Osteoblast (primary cell): ENCODE measurements around the gene SORL1. TPM values are rescaled to one million over a fixed set of nuclear protein-coding genes. Genes with fewer than 3 reads are reported as not detected.
A peak's percentile ranks its signal among the peaks of the same experiment; 100 is the strongest.

Source experiments
- DNase-seq: peaks from one replicate; pipeline ENCODE4 v3.0.0; 2011; ENCODE audit warnings: low spot score, mixed read lengths; ENCODE audit not compliant: insufficient read length; ENCODE audit errors: missing footprints
- H2AFZ ChIP-seq: 2 replicates; pipeline ENCODE4 v1.6.0; 2011; ENCODE audit warnings: mild to moderate bottlenecking, low read length
- H3K27ac ChIP-seq: 2 replicates; pipeline ENCODE4 v1.5.1; 2011; ENCODE audit warnings: mild to moderate bottlenecking, low read depth, low read length, moderate library complexity
- H3K27me3 ChIP-seq: 2 replicates; pipeline ENCODE4 v1.6.0; 2012; ENCODE audit warnings: mild to moderate bottlenecking, control low read depth, inconsistent platforms, low read length, moderate library complexity; ENCODE audit not compliant: insufficient read depth
- H3K36me3 ChIP-seq: 2 replicates; pipeline ENCODE4 v1.5.1; 2011; ENCODE audit warnings: mild to moderate bottlenecking, low read length, control low read depth, moderate library complexity; ENCODE audit not compliant: insufficient read depth
- H3K4me1 ChIP-seq: 2 replicates; pipeline ENCODE4 v1.5.1; 2011; ENCODE audit warnings: mild to moderate bottlenecking, low read length, control low read depth, moderate library complexity; ENCODE audit not compliant: insufficient read depth
- H3K4me2 ChIP-seq: 2 replicates; pipeline ENCODE4 v1.6.0; 2011; ENCODE audit warnings: mild to moderate bottlenecking, low read length; ENCODE audit not compliant: insufficient read depth
- H3K4me3 ChIP-seq: fragments of 200-600 bp; sonication (generic); 3 replicates; pipeline ENCODE4 v1.5.1; 2012; ENCODE audit warnings: mild to moderate bottlenecking, low read length, inconsistent platforms; ENCODE audit not compliant: insufficient read depth
- H3K79me2 ChIP-seq: 2 replicates; pipeline ENCODE4 v1.6.0; 2012; ENCODE audit warnings: mild to moderate bottlenecking, low read length, control low read depth, inconsistent platforms; ENCODE audit not compliant: insufficient read depth
- H3K9me3 ChIP-seq: 2 replicates; pipeline ENCODE4 v1.5.1; 2011; ENCODE audit warnings: low read depth, low read length, control low read depth
- H4K20me1 ChIP-seq: 2 replicates; pipeline ENCODE4 v1.6.0; 2012; ENCODE audit warnings: mild to moderate bottlenecking, low read length, control low read depth; ENCODE audit not compliant: insufficient read depth
- total RNA-seq: library from RNA; depleted of rRNA; stranded (reverse); fragments of >200 nt; gene quantifications from 2 replicates; pipeline ENCODE4 v1.2.3, GENCODE V29; 2012
- TF ChIP-seq, protein P1 (sequence below): IDR thresholded peaks from 2 replicates; pipeline ENCODE4 v1.5.1; 2011; ENCODE audit warnings: mild to moderate bottlenecking, low read depth, low read length, moderate library complexity; ENCODE audit errors: extremely low read depth

Gene SORL1
- total RNA-seq, 1 donor: 0.36 TPM

DNA sequence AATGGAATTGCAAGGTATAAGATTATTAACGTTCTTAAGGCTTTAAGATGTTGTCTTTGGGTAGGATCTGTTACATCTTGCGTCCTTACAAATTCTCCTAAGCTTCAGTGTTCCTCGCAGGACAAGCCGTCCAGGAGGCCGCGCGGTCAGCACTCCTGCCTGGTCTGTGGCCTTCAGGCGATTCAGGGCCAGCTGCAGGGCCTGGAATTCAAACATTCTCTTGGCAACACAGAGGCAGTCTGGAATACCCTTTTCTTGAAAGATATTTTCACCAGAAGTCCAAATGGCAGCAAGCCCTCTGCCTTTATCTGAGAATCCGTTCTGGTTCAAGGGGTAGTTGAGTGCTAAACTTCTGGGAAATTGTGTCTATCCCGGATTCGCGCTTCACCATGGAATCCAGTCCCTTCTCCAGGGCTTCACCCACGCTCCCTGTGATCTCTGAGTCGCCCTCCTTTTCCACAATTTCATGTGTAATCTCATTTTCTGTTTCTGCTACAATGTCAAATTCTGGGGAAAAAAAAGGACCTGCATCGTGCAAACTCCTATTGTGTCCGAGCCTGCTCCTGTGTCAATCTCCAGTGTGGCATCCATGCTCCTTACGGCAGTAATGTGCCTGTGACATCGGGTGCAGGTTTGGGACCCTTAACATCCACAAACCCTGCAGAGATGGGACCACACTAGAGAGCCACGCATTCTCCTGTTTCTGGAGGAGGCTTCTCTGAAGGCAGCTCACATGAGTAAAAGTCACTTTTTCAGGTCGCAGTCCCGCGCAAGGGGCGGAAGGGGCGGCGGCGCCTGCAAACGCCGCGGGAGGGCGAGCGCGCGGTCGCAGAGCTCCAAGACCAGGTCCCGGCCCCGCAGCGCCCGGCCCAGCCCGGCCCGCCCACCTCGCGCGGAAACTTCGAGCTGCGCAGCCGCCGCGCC is 25.4 kb upstream of the SORL1 start:
- DNase-seq: peak; percentile 67
- H3K4me1 ChIP-seq: no peaks in the 10 kb centered on the region
- no peaks in the 10 kb centered on the region for H3K79me2 ChIP-seq
- no peak overlapping the region for H2AFZ ChIP-seq
- H4K20me1 ChIP-seq: no peaks in the 10 kb centered on the region
- H3K4me3 ChIP-seq: no peak overlapping the region
- no peaks in the 10 kb centered on the region for H3K9me3 ChIP-seq
- no peaks in the 10 kb centered on the region for H3K36me3 ChIP-seq
- peaks cover 30% of the 10 kb centered on the region for H3K27me3 ChIP-seq
- H3K4me2 ChIP-seq: no peak overlapping the region
- H3K27ac ChIP-seq: no peak overlapping the region
- TF ChIP-seq, protein P1, sequence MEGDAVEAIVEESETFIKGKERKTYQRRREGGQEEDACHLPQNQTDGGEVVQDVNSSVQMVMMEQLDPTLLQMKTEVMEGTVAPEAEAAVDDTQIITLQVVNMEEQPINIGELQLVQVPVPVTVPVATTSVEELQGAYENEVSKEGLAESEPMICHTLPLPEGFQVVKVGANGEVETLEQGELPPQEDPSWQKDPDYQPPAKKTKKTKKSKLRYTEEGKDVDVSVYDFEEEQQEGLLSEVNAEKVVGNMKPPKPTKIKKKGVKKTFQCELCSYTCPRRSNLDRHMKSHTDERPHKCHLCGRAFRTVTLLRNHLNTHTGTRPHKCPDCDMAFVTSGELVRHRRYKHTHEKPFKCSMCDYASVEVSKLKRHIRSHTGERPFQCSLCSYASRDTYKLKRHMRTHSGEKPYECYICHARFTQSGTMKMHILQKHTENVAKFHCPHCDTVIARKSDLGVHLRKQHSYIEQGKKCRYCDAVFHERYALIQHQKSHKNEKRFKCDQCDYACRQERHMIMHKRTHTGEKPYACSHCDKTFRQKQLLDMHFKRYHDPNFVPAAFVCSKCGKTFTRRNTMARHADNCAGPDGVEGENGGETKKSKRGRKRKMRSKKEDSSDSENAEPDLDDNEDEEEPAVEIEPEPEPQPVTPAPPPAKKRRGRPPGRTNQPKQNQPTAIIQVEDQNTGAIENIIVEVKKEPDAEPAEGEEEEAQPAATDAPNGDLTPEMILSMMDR: no peak

DNA sequence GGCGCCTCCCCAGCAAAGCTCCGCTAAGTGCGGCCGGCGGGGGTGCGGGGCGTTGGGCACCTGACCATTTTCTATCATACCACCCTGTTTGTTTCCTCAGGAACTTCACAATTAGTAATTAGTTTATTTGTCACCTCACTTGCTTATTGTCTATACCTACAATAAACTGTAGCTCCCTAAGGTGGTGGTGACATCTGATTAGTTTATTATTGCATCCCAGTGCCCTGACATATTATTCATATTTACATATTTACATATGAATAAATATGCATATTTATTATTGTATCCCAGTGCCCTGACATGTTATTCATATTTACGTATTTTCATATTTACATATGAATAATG is 24.7 kb upstream of the SORL1 start:
- Histone ChIP-seq H3K27me3 (peaks cover 30% of the 10 kb centered on the region), H3K36me3 (no peaks in the 10 kb centered on the region), H3K79me2 (no peaks in the 10 kb centered on the region), H3K4me2 (no peak overlapping the region), H3K4me1 (no peaks in the 10 kb centered on the region), H2AFZ (no peak overlapping the region), H4K20me1 (no peaks in the 10 kb centered on the region), H3K4me3 (no peak overlapping the region), H3K9me3 (no peaks in the 10 kb centered on the region), H3K27ac (no peak overlapping the region)
- TF ChIP-seq, protein P1: no peak
- peak; percentile 65 for DNase-seq

DNA sequence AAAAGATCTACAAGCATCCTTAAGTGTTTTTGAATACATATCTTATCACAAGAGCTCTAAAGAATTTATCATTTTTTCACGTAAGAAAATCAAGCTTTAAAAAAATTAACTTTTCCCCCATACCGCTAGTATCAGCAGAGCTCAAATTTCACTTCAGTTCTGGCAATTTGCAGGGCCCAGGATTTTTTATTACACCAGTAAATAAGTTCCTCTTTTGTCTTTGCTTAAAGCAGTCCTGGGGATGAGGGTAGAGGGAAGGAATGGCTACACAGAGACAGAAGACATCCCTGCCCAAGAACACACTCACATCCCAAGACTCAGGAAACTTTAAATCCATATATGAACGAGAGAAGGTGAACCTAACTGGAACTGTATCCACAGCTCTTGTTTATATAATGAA is 22.6 kb upstream of the SORL1 start:
- DNase-seq: no peak
- H3K4me3 ChIP-seq: no peak overlapping the region
- H4K20me1 ChIP-seq: no peaks in the 10 kb centered on the region
- H3K79me2 ChIP-seq: no peaks in the 10 kb centered on the region
- no peak overlapping the region for H2AFZ ChIP-seq
- peaks cover 34% of the 10 kb centered on the region for H3K27me3 ChIP-seq
- no peaks in the 10 kb centered on the region for H3K4me1 ChIP-seq
- no peaks in the 10 kb centered on the region for H3K36me3 ChIP-seq
- no peak overlapping the region for H3K4me2 ChIP-seq
- H3K27ac ChIP-seq: no peak overlapping the region
- H3K9me3 ChIP-seq: no peaks in the 10 kb centered on the region
- TF ChIP-seq, protein P1: no peak

DNA sequence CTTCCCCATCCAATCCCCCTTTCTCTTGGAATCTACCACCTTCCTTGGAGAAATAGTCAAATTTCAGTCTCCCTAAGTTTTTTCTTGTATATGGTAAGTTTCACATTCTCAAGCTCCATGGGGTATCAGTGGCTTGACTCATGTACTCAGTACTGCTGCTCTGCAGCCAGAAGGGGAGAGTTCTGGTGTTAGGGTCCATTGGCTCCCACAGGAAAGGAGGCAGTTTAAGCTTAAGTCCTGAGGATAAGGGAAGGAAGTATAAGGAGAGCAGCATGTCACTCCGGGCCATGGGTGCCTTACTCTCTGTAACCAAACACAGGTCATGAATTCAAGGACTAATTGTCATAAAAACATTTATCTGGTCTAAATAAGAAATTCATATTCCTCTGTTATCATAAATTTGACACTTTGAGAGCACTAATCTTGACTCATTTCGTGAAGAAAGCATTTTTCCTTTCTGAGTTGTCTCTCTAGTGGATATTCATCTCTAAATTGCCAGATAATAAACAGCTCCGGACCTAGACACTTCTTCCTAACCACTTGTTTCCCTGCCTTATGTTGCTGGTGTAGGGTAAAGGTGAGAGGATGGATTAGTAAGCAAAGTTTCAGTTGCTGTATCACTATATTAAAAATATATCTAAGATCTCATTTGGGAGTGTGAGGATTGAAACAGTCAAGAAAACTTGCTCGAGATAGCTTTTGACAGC is 20.1 kb upstream of the SORL1 start:
- H3K27me3 ChIP-seq: peaks cover 43% of the 10 kb centered on the region
- no peak overlapping the region for H3K4me2 ChIP-seq
- H3K4me1 ChIP-seq: no peaks in the 10 kb centered on the region
- TF ChIP-seq, protein P1: no peak
- no peak overlapping the region for H3K27ac ChIP-seq
- no peaks in the 10 kb centered on the region for H3K79me2 ChIP-seq
- DNase-seq: no peak
- no peak overlapping the region for H2AFZ ChIP-seq
- H3K9me3 ChIP-seq: no peaks in the 10 kb centered on the region
- H4K20me1 ChIP-seq: no peaks in the 10 kb centered on the region
- H3K36me3 ChIP-seq: no peaks in the 10 kb centered on the region
- H3K4me3 ChIP-seq: no peak overlapping the region
